Mammary epithelial cell (primary cell): ENCODE measurements around the gene PPIAL4G.
"Not testable (repeated sequence)": the region's sequence is repeated elsewhere in the genome, so short reads cannot be mapped to it uniquely, and the experiment has no call there.

Source experiments
- CTCF ChIP-seq, 2 donors: IDR thresholded peaks in 1 of 2; conservative IDR thresholded peaks in 1 of 2; 2 replicates each; pipeline ENCODE4 v1.5.1; 2011 to 2012; ENCODE audit warnings: inconsistent platforms in 2 of 2, low read length in 2 of 2, mild to moderate bottlenecking in 2 of 2, control low read depth in 1 of 2, low read depth in 1 of 2; ENCODE audit not compliant: insufficient read depth in 1 of 2; ENCODE audit errors: extremely low read depth in 1 of 2
- EZH2 ChIP-seq: IDR thresholded peaks from 2 replicates; pipeline ENCODE4 v1.6.1; 2012; ENCODE audit warnings: low read length, inconsistent platforms, borderline replicate concordance

GRCh38 chr1:148458398-148458797, 24.7 kb downstream of the PPIAL4G start:
- not testable (repeated sequence) for TF ChIP-seq CTCF (conservative IDR thresholded peaks at IDR 0.05 in 1 of 2, IDR thresholded peaks at IDR 0.05 in 1 of 2; ENCODE audit: extremely low read depth in 1 of 2, insufficient read depth in 1 of 2, low read depth in 1 of 2, low read length in 2 of 2); EZH2
